Body of pancreas (tissue), 4 donors: ENCODE results near the gene GAPVD1.

Experiments used
- POLR2A ChIP-seq, 3 donors: fragments of 450-650 bp; IDR thresholded peaks; one replicate each; pipeline ENCODE4 v1.6.1; 2016; ENCODE audit warnings: antibody characterized with exemption in 3 of 3, mild to moderate bottlenecking in 2 of 3
- TF ChIP-seq, protein P1 (sequence below), 7 experiments: fragments of 450-650 bp in 4 of 7; fragments of 200-600 bp in 3 of 7; sonication (generic) in 3 of 7; IDR thresholded peaks; one replicate each; pipeline ENCODE4 v1.5.1; 2016 to 2019; ENCODE audit warnings: antibody characterized with exemption in 7 of 7

DNA sequence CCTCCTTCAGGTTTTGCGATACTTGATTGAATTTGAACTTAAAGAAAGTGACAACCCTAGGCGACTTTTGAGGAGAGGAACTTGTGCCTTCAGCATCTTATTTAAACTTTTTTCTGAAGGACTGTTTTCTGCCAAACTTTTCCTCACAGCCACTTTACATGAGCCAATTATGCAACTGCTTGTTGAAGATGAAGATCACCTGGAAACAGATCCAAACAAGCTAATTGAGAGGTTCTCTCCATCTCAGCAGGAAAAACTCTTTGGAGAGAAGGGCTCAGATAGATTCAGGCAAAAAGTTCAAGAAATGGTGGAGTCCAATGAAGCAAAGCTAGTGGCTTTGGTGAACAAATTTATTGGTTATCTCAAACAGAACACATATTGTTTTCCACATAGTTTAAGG, 40.6 kb downstream of the GAPVD1 start:
- TF ChIP-seq, protein P1, sequence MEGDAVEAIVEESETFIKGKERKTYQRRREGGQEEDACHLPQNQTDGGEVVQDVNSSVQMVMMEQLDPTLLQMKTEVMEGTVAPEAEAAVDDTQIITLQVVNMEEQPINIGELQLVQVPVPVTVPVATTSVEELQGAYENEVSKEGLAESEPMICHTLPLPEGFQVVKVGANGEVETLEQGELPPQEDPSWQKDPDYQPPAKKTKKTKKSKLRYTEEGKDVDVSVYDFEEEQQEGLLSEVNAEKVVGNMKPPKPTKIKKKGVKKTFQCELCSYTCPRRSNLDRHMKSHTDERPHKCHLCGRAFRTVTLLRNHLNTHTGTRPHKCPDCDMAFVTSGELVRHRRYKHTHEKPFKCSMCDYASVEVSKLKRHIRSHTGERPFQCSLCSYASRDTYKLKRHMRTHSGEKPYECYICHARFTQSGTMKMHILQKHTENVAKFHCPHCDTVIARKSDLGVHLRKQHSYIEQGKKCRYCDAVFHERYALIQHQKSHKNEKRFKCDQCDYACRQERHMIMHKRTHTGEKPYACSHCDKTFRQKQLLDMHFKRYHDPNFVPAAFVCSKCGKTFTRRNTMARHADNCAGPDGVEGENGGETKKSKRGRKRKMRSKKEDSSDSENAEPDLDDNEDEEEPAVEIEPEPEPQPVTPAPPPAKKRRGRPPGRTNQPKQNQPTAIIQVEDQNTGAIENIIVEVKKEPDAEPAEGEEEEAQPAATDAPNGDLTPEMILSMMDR (IDR thresholded peaks at IDR 0.05): no peak
- TF ChIP-seq POLR2A (IDR thresholded peaks at IDR 0.05): no peak
